HG03460 (cell line): ENCODE results near the gene METTL22.

Experiments used
- ATAC-seq: cut with Tn5 transposase; IDR thresholded peaks from one replicate; pipeline ENCODE4 v1.9.1; 2021; ENCODE audit not compliant: unreplicated experiment

METTL22 gene

GRCh38 chr16:8591451-8591850 is 30.0 kb upstream of the METTL22 start:
- ATAC-seq = no peak

- no peak for ATAC-seq
These were observed 27.3 kb upstream of the METTL22 start for GRCh38 chr16:8594149-8594666.

- no peak for ATAC-seq
These were observed 25.7 kb upstream of the METTL22 start for GRCh38 chr16:8595783-8596182.

- ATAC-seq = no peak
These were observed 24.9 kb upstream of the METTL22 start for GRCh38 chr16:8596581-8596980.

GRCh38 chr16:8600144-8600775 is 21.2 kb upstream of the METTL22 start:
- ATAC-seq = no peak

- ATAC-seq = no peak
These were observed 15.9 kb upstream of the METTL22 start for GRCh38 chr16:8605554-8605953.

GRCh38 chr16:8607214-8607613 is 14.3 kb upstream of the METTL22 start:
- no peak for ATAC-seq

- ATAC-seq = no peak
These were observed 10.4 kb upstream of the METTL22 start for GRCh38 chr16:8611122-8611521.

GRCh38 chr16:8611886-8612600 is 9.5 kb upstream of the METTL22 start:
- no peak for ATAC-seq

- no peak for ATAC-seq
These were observed 7.0 kb upstream of the METTL22 start for GRCh38 chr16:8614435-8615029.

GRCh38 chr16:8619671-8620370 is 1.7 kb upstream of the METTL22 start:
- no peak for ATAC-seq

GRCh38 chr16:8620535-8620934 is 963 bp upstream of the METTL22 start:
- ATAC-seq = no peak

GRCh38 chr16:8621222-8621571 is 301 bp upstream of the METTL22 start:
- no peak for ATAC-seq

GRCh38 chr16:8622315-8622656 is 788 bp downstream of the METTL22 start:
- ATAC-seq = peak; percentile 5

GRCh38 chr16:8623634-8624033 is 2.1 kb downstream of the METTL22 start:
- ATAC-seq = no peak

GRCh38 chr16:8625491-8626087 is 4.1 kb downstream of the METTL22 start:
- no peak for ATAC-seq

- ATAC-seq = no peak
These were observed 5.4 kb downstream of the METTL22 start for GRCh38 chr16:8626946-8627345.

- no peak for ATAC-seq
These were observed 6.0 kb downstream of the METTL22 start for GRCh38 chr16:8627456-8627855.

GRCh38 chr16:8628981-8629725 is 7.7 kb downstream of the METTL22 start:
- no peak for ATAC-seq

- no peak for ATAC-seq
These were observed 8.9 kb downstream of the METTL22 start for GRCh38 chr16:8630255-8630953.
